Parathyroid adenoma (tissue), 2 donors: ENCODE data around the gene SIRPD.

Experiments
- H2AFZ ChIP-seq: fragments of 300-600 bp; sonication (generic); one replicate; pipeline ENCODE4 v1.7.0; 2017; ENCODE audit warnings: antibody characterized with exemption, mild to moderate bottlenecking
- H3K27ac ChIP-seq: fragments of 300-600 bp; sonication (generic); one replicate; pipeline ENCODE4 v1.7.0; 2017
- H3K27me3 ChIP-seq: fragments of 300-600 bp; sonication (generic); one replicate; pipeline ENCODE4 v1.7.0; 2017; ENCODE audit warnings: low read length; ENCODE audit not compliant: control insufficient read depth, insufficient read depth
- H3K36me3 ChIP-seq: fragments of 300-600 bp; sonication (generic); one replicate; pipeline ENCODE4 v1.7.0; 2017; ENCODE audit warnings: low read length; ENCODE audit not compliant: control insufficient read depth, insufficient read depth
- H3K4me1 ChIP-seq: fragments of 300-600 bp; sonication (generic); one replicate; pipeline ENCODE4 v1.7.0; 2017; ENCODE audit warnings: control low read depth
- H3K4me2 ChIP-seq: fragments of 300-600 bp; sonication (generic); one replicate; pipeline ENCODE4 v1.7.0; 2017; ENCODE audit warnings: low read length
- H3K4me3 ChIP-seq: fragments of 300-600 bp; sonication (generic); one replicate; pipeline ENCODE4 v1.7.0; 2017; ENCODE audit warnings: low read depth, low read length
- H3K79me2 ChIP-seq: fragments of 300-600 bp; sonication (generic); one replicate; pipeline ENCODE4 v1.7.0; 2017; ENCODE audit warnings: control low read depth
- H3K9ac ChIP-seq: fragments of 300-600 bp; sonication (generic); one replicate; pipeline ENCODE4 v1.7.0; 2017; ENCODE audit warnings: mild to moderate bottlenecking
- H3K9me3 ChIP-seq: fragments of 300-600 bp; sonication (generic); one replicate; pipeline ENCODE4 v1.7.0; 2017; ENCODE audit warnings: low read length; ENCODE audit not compliant: control insufficient read depth
- TF ChIP-seq, protein P1 (sequence below): fragments of 300-600 bp; sonication (generic); IDR thresholded peaks from one replicate; pipeline ENCODE4 v1.7.0; 2017; ENCODE audit warnings: antibody characterized with exemption, mild to moderate bottlenecking
- donor health status: primary hyperparathyroidism.

SIRPD gene

DNA sequence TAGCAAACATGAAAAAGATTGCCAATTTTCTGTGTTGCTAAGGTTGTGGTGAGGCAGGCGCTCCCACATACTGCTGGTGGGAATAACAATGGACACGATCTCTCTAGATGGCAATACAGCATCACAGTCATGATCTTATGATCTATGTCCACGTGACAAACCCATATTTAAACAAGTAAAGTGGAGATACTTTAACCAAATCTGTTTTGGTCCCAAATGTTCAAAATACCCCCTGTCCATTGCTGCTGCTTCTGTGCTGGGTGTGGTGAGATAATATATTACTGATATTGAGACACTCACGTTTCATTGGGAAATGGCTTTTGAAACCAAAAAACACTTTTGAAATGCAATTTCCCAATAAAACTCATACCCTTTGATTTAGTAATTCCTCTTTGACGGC, 23.0 kb downstream of the SIRPD start:
- H3K4me3 ChIP-seq = no peak overlapping the region
- TF ChIP-seq, protein P1, sequence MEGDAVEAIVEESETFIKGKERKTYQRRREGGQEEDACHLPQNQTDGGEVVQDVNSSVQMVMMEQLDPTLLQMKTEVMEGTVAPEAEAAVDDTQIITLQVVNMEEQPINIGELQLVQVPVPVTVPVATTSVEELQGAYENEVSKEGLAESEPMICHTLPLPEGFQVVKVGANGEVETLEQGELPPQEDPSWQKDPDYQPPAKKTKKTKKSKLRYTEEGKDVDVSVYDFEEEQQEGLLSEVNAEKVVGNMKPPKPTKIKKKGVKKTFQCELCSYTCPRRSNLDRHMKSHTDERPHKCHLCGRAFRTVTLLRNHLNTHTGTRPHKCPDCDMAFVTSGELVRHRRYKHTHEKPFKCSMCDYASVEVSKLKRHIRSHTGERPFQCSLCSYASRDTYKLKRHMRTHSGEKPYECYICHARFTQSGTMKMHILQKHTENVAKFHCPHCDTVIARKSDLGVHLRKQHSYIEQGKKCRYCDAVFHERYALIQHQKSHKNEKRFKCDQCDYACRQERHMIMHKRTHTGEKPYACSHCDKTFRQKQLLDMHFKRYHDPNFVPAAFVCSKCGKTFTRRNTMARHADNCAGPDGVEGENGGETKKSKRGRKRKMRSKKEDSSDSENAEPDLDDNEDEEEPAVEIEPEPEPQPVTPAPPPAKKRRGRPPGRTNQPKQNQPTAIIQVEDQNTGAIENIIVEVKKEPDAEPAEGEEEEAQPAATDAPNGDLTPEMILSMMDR = no peak
- no peaks in the 10 kb centered on the region for H3K79me2 ChIP-seq

DNA sequence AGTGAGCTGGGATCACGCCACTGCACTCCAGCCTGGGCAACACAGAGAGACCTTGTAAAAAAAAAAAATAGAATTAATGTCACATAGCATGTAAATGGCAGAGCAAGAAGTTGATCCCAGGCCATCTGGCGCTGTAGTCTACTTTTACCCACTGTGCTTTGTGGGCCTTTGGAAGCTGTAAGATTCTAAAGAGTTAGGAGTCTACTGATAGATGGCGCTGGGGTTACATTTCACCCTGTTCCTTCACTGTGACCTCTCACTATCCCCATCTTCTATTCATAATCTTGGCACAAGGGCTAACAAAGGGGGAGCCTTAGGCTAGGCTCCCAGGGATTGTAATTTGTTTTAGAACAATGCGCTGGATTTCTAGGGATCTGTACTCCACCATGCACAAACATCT, 24.4 kb downstream of the SIRPD start:
- TF ChIP-seq, protein P1 = no peak
- Histone ChIP-seq H2AFZ (no peak overlapping the region), H3K27me3 (no peaks in the 10 kb centered on the region), H3K79me2 (no peaks in the 10 kb centered on the region), H3K9ac (no peak overlapping the region), H3K4me1 (no peaks in the 10 kb centered on the region), H3K4me3 (no peak overlapping the region), H3K9me3 (no peaks in the 10 kb centered on the region), H3K27ac (no peak overlapping the region), H3K4me2 (no peak overlapping the region), H3K36me3 (no peaks in the 10 kb centered on the region)

More for the DNA sequence above, 23.0 kb downstream of the SIRPD start:
- Histone ChIP-seq H3K9ac (no peak overlapping the region), H3K27ac (no peak overlapping the region), H3K4me2 (no peak overlapping the region), H2AFZ (no peak overlapping the region), H3K9me3 (no peaks in the 10 kb centered on the region), H3K27me3 (no peaks in the 10 kb centered on the region), H3K4me1 (no peaks in the 10 kb centered on the region), H3K36me3 (no peaks in the 10 kb centered on the region)

DNA sequence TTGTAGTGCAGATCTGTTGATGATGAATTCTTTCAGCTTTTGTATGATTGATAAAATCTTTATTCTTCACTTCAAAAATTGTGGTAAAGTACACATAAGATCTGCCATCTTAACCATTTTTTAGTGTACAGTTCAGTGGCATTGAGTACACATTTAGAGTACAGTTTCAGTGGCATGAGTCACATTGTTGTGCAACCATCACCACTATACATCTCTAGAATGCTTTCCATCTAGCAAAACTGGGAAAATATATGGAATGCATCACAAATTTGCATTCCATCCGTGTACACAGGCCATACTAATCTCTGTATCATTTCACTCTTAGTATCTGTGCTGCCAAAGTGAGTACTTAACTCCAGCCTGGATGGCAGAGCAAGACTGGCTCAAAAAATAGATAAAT, 28.7 kb downstream of the SIRPD start:
- Histone ChIP-seq H3K27ac (no peak overlapping the region), H3K36me3 (no peaks in the 10 kb centered on the region), H2AFZ (no peak overlapping the region), H3K4me3 (no peak overlapping the region), H3K27me3 (no peaks in the 10 kb centered on the region), H3K4me1 (no peaks in the 10 kb centered on the region), H3K9ac (no peak overlapping the region), H3K9me3 (no peaks in the 10 kb centered on the region), H3K4me2 (no peak overlapping the region), H3K79me2 (no peaks in the 10 kb centered on the region)
- TF ChIP-seq, protein P1 = no peak

DNA sequence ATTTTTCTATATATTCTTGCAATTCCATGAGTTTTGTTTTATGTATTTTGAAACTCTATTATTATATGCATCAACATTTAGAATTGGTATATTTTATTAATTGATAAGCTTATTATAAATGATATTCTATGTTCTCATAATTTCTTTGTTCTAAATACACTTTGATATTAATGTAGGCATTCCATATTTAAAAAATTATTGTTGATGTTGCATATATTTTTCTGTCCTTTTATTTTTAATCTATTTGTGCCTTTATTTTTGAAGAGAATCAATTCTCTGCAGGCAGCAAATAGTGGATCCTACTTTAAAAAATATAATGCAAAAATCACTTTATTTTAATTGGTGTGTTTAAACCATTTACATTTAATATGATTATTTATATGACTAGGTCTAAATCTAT, 29.6 kb downstream of the SIRPD start:
- no peaks in the 10 kb centered on the region for H3K27me3 ChIP-seq
- TF ChIP-seq, protein P1 = no peak
- H3K4me1 ChIP-seq = no peaks in the 10 kb centered on the region
- no peaks in the 10 kb centered on the region for H3K9me3 ChIP-seq
- no peak overlapping the region for H3K9ac ChIP-seq
- no peak overlapping the region for H3K4me3 ChIP-seq
- H2AFZ ChIP-seq = no peak overlapping the region
- H3K4me2 ChIP-seq = no peak overlapping the region
- H3K79me2 ChIP-seq = no peaks in the 10 kb centered on the region
- no peak overlapping the region for H3K27ac ChIP-seq
- no peaks in the 10 kb centered on the region for H3K36me3 ChIP-seq

DNA sequence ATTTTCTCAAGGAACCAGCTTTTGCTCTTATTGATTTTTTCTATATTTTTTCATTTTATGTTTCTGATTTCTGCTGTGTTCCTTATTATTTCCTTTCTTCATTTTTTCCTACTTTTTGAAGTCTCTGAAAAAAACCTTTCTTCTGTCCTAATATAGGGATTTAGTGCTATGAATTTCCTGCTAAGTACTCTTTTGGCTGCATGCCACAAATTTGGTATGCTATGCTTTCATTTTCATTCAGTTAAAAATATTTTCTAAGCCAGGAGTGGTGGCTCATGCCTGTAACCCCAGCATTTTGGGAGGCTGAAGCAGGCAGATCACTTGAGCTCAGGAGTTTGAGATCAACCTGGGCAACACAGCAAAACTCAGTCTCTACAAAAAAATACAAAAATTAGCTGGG, 30.6 kb downstream of the SIRPD start:
- H3K4me3 ChIP-seq = no peak overlapping the region
- no peaks in the 10 kb centered on the region for H3K79me2 ChIP-seq
- H3K27ac ChIP-seq = no peak overlapping the region
- TF ChIP-seq, protein P1 = no peak
- no peaks in the 10 kb centered on the region for H3K4me1 ChIP-seq
- no peaks in the 10 kb centered on the region for H3K36me3 ChIP-seq
- H3K9ac ChIP-seq = no peak overlapping the region
- H2AFZ ChIP-seq = no peak overlapping the region
- H3K27me3 ChIP-seq = no peaks in the 10 kb centered on the region
- no peaks in the 10 kb centered on the region for H3K9me3 ChIP-seq
- no peak overlapping the region for H3K4me2 ChIP-seq
